GM12874 (cell line): ENCODE results near the gene CAPN9.

ENCODE experiments used
- TF ChIP-seq, protein P1 (sequence below): IDR thresholded peaks from 2 replicates; pipeline ENCODE4 v1.5.1; 2011; ENCODE audit warnings: low read depth, mild to moderate bottlenecking, control low read depth, low read length, moderate library complexity; ENCODE audit not compliant: insufficient read depth

CAPN9 gene, protein sequence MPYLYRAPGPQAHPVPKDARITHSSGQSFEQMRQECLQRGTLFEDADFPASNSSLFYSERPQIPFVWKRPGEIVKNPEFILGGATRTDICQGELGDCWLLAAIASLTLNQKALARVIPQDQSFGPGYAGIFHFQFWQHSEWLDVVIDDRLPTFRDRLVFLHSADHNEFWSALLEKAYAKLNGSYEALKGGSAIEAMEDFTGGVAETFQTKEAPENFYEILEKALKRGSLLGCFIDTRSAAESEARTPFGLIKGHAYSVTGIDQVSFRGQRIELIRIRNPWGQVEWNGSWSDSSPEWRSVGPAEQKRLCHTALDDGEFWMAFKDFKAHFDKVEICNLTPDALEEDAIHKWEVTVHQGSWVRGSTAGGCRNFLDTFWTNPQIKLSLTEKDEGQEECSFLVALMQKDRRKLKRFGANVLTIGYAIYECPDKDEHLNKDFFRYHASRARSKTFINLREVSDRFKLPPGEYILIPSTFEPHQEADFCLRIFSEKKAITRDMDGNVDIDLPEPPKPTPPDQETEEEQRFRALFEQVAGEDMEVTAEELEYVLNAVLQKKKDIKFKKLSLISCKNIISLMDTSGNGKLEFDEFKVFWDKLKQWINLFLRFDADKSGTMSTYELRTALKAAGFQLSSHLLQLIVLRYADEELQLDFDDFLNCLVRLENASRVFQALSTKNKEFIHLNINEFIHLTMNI

DNA sequence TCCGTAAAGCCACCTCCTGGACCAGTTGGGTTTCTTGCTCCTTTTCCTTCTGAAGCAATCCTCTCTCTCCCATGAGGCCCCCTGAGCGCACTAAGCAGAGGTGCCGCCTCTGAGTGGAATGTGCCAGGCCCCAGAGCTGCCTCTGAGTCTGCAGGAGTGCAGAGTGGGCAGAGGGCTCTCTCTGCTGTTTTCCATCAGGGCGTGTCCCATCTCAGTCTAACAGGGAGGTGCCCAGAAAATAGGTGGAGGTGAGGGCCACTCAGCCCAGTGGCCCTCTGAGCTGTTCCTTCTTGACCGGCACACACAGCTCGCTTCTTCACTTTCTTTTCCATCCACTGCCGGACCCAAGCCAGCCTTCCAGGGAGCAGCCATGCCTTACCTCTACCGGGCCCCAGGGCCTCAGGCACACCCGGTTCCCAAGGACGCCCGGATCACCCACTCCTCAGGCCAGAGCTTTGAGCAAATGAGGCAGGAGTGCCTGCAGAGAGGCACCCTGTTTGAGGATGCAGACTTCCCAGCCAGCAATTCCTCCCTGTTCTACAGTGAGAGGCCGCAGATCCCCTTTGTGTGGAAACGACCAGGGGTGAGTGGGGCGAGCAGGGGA, at the start of gene CAPN9:
CAPN9 (plus strand) TSS at position 262 of the 604 bp plus-strand sequence; CDS start at position 371, 109 bp downstream.
- TF ChIP-seq, protein P1, sequence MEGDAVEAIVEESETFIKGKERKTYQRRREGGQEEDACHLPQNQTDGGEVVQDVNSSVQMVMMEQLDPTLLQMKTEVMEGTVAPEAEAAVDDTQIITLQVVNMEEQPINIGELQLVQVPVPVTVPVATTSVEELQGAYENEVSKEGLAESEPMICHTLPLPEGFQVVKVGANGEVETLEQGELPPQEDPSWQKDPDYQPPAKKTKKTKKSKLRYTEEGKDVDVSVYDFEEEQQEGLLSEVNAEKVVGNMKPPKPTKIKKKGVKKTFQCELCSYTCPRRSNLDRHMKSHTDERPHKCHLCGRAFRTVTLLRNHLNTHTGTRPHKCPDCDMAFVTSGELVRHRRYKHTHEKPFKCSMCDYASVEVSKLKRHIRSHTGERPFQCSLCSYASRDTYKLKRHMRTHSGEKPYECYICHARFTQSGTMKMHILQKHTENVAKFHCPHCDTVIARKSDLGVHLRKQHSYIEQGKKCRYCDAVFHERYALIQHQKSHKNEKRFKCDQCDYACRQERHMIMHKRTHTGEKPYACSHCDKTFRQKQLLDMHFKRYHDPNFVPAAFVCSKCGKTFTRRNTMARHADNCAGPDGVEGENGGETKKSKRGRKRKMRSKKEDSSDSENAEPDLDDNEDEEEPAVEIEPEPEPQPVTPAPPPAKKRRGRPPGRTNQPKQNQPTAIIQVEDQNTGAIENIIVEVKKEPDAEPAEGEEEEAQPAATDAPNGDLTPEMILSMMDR = no peak

DNA sequence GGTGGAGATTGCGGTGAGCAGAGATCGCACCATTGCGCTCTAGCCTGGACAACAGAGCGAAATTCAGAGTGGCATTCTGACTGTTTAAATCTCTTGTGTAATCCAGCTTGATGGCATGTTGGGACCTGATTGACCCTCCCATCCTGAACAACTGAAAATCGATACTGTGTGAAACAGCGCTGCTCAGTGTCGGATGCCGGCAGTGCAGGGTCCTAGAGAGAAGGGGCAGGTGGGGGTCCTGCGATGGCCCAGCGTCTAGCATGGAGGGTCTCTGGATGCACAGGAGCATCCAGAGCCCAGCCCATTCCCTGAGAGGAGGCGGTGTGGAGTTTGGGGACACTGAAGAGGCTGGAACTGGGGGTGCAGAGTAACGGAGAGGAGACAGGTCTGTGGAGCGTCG, 49.1 kb upstream of the CAPN9 start:
- TF ChIP-seq, protein P1 = no peak

DNA sequence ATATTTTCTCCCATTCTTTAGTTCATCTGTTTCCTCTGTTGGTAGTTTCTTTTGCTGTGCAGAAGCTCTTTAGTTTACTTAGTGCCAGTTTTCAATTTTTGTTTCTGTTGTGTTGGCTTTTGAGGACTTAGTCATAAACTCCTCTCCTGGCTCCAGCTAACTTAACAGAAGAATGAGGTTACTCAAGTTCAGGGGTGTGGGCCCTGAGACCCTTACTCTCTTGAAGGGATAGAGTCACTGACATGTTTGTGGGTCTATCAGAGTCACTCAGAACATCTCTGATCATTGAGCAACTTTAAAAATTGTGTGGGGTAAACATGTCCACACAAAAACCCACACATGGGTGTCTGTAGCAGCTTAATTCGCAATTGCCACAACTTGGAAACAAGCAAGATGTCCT, 47.5 kb upstream of the CAPN9 start:
- TF ChIP-seq, protein P1 = no peak

DNA sequence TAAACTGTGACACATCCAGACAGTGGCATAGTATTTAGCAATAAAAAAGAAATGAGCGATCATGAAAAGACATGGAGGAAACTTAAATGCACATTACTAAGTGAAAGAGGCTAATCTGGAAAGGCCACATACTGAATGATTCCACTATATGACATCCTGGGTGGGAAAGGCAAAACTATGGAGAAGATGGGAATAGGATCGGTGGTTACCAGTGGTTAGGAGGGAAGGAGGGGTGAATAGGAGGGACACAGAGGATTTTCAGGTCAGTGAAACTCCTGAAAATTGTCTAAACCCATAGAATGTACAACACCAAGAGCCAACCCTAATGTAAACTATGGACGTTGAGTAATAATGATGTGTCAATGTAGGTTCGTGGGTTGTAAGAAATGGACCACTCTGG, 47.1 kb upstream of the CAPN9 start:
- TF ChIP-seq, protein P1 = no peak

DNA sequence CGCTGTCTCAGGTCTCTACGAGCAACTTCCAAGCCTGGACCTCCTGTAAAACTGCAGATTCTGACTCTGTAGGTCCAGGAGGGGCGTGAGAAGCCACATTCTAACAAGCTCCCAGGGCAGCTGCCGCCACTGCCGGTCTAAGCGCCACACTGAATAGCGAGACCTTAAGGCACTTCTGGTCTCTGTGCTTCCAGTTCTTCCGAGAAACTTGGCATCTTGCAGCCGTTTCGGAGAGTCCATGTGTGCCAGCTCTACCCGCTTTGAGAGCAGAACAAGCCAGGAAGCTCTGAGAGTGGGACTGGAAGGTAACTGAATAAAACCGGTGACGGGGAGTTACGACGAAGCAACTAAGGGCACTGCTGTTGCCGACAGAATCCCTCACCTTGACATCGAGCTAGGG, 45.8 kb upstream of the CAPN9 start:
- TF ChIP-seq, protein P1 = no peak

DNA sequence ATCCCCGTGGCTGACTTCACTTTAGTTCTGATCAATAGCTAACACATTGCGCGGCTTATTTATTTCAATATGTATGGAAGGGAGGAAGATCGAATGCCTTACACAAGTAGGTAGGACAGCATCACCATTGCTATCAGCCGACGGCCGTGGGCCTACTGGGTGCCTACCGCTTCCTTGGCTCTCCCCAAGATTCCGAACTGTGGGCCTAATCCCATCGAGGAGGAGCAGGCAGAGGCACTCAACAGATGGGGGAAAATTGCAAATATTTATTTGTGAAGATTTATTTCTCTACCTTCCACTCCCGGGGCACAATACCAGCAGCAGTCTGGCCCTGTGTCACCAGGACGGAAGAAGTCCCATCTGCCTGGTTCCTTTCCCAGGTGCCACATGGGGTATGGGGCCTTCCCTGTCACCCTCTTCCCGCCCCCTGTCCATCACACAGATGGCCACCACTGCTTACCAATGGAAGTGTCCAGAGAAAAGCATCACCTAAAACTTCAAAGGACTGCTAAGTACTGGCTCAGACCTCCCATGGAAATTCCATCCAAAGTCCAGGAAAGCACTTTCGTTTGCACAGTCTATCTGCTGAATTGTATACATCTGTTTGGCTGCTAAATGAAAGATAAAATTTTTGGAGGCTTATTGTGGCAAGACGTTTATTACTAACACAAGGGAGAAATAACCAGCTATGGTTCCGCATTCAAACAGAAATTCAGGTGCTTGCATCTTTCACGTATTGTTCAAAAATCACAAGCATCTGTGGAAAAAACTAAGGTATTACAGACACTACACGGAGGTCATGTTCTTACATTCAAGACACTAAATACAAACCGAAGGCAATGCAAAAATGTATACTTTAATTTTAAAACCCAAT, 45.1 kb upstream of the CAPN9 start:
- TF ChIP-seq, protein P1 = no peak
